ENCODE results near the gene LCE1B.

LCE1B gene

GRCh38 chr1:152860129-152860528, 48.4 kb downstream of the LCE1B start:
- POLR2A ChIA-PET, result no interaction called here
- Histone ChIP-seq H3K9me3 (ENCODE audit: control insufficient read depth, insufficient read depth, low read depth, low read length) (no peaks in the 10 kb centered on the region), H3K4me3 (ENCODE audit: low read depth, low read length) (no peak overlapping the region), H3K4me1 (ENCODE audit: control insufficient read depth, insufficient read depth, low read length) (no peaks in the 10 kb centered on the region), H3K27ac (ENCODE audit: extremely low read depth, low read depth, low read length) (no peak overlapping the region), H3K36me3 (ENCODE audit: control insufficient read depth in 2 of 2, insufficient read depth in 1 of 2, low read length in 2 of 2) (no peaks in the 10 kb centered on the region)
- TF ChIP-seq ATF2 (tag by site-specific recombination; IDR thresholded peaks at IDR 0.05; ENCODE audit: low read depth) (peak; percentile 49; the same call in 1 of the 2 replicates), SCRT1 (tag by site-specific recombination; IDR thresholded peaks at IDR 0.05; ENCODE audit: borderline replicate concordance) (no peak)
- CTCF ChIA-PET, result interaction anchor here (0.6 to 1.4 kb wide), 3 partner anchors 10 to 80 kb away, joined by 3 to 7 read pairs (median 4); partner anchors contain the start of gene SMCP

GRCh38 chr1:152861374-152861773, 49.6 kb downstream of the LCE1B start:
- no peaks in the 10 kb centered on the region for H3K9me3 ChIP-seq (ENCODE audit: control insufficient read depth, insufficient read depth, low read depth, low read length)
- no peaks in the 10 kb centered on the region for H3K4me1 ChIP-seq (ENCODE audit: control insufficient read depth, insufficient read depth, low read length)
- ChIA-PET CTCF (interaction anchor here (1.4 kb wide), 2 partner anchors 9 to 17 kb away, joined by 4 to 7 read pairs; partner anchors contain the start of gene SMCP), POLR2A (no interaction called here)
- H3K4me3 ChIP-seq (ENCODE audit: low read depth, low read length), result no peak overlapping the region
- H3K36me3 ChIP-seq (ENCODE audit: control insufficient read depth in 2 of 2, insufficient read depth in 1 of 2, low read length in 2 of 2), result no peaks in the 10 kb centered on the region
- no peak for TF ChIP-seq ZNF248 (tag by site-specific recombination; IDR thresholded peaks at IDR 0.05)
- no peak for TF ChIP-seq ZNF785 (tag by site-specific recombination; IDR thresholded peaks at IDR 0.05)
- no peak for TF ChIP-seq ZNF202 (tag by site-specific recombination; IDR thresholded peaks at IDR 0.05; ENCODE audit: borderline replicate concordance)
- TF ChIP-seq ZNF140 (tag by site-specific recombination; IDR thresholded peaks at IDR 0.05), result no peak
- TF ChIP-seq ZNF175 (tag by site-specific recombination; IDR thresholded peaks at IDR 0.05), result no peak
- no peak for TF ChIP-seq ZNF658 (tag by site-specific recombination; IDR thresholded peaks at IDR 0.05)
- no peak for TF ChIP-seq ZNF214 (tag by site-specific recombination; IDR thresholded peaks at IDR 0.05; ENCODE audit: borderline replicate concordance)
- TF ChIP-seq ZNF521 (tag by site-specific recombination; IDR thresholded peaks at IDR 0.05), result no peak
- no peak for TF ChIP-seq CTCF (tag by site-specific recombination; IDR thresholded peaks at IDR 0.05)
- no peak for TF ChIP-seq ZNF404 (tag by site-specific recombination; IDR thresholded peaks at IDR 0.05)
- no peak for TF ChIP-seq ZNF792 (tag by site-specific recombination; IDR thresholded peaks at IDR 0.05)
- TF ChIP-seq, protein P1, sequence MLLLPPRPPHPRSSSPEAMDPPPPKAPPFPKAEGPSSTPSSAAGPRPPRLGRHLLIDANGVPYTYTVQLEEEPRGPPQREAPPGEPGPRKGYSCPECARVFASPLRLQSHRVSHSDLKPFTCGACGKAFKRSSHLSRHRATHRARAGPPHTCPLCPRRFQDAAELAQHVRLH (tag by site-specific recombination; IDR thresholded peaks at IDR 0.05), result no peak
- H3K27ac ChIP-seq (ENCODE audit: extremely low read depth, low read depth, low read length), result no peak overlapping the region
